HepG2 (cell line): ENCODE measurements around the gene SAMD14. TPM values are rescaled to one million over a fixed set of nuclear protein-coding genes. Genes with fewer than 3 reads are reported as not detected.

ENCODE experiments used
- AKNA ChIP-seq: sonication (generic); formaldehyde crosslinking; IDR thresholded peaks from 2 replicates; pipeline ENCODE4 v1.4.0; 2020; ENCODE audit warnings: missing genetic modification reagents, borderline replicate concordance
- ARNT ChIP-seq: fragments of 450-650 bp; IDR thresholded peaks from 2 replicates; pipeline ENCODE4 v1.6.1; 2017
- CBX2 ChIP-seq, 2 experiments: fragments of 200-600 bp in 1 of 2; sonication (generic); formaldehyde crosslinking in 1 of 2; IDR thresholded peaks; 2 replicates each; pipeline versions ENCODE4 v1.7.0 to v1.8.1; 2018 to 2022; ENCODE audit warnings: low read depth in 2 of 2, low read length in 1 of 2, mild to moderate bottlenecking in 1 of 2, missing genetic modification reagents in 1 of 2
- CENPBD1 ChIP-seq: sonication (generic); formaldehyde crosslinking; IDR thresholded peaks from 2 replicates; pipeline ENCODE4 v1.8.0; 2022; ENCODE audit warnings: missing genetic modification reagents, low read depth, mild to moderate bottlenecking, borderline replicate concordance
- ETS1 ChIP-seq: sonication (generic); formaldehyde crosslinking; IDR thresholded peaks from 2 replicates; pipeline ENCODE4 v1.4.0; 2020; ENCODE audit warnings: missing genetic modification reagents
- HNRNPK ChIP-seq: fragments of 200-400 bp; formaldehyde crosslinking; IDR thresholded peaks from 2 replicates; pipeline ENCODE4 v1.6.1; 2018; ENCODE audit warnings: low read length, low read depth, moderate library complexity, mild to moderate bottlenecking; ENCODE audit not compliant: poor library complexity, severe bottlenecking
- MTA1 ChIP-seq: sonication (generic); formaldehyde crosslinking; IDR thresholded peaks from 2 replicates; pipeline ENCODE4 v1.4.0; 2020; ENCODE audit warnings: missing genetic modification reagents, mild to moderate bottlenecking, borderline replicate concordance
- MXD3 ChIP-seq: IDR thresholded peaks from 2 replicates; pipeline ENCODE4 v1.6.1; 2016; ENCODE audit warnings: mild to moderate bottlenecking, missing biosample characterization, missing genetic modification reagents
- NCOA1 ChIP-seq: sonication (generic); formaldehyde crosslinking; IDR thresholded peaks from 2 replicates; pipeline ENCODE4 v1.9.0; 2021; ENCODE audit warnings: missing genetic modification reagents
- NCOR1 ChIP-seq: fragments of 200-600 bp; sonication (generic); IDR thresholded peaks from 2 replicates; pipeline ENCODE4 v1.7.0; 2017; ENCODE audit warnings: antibody characterized with exemption, low read length, borderline replicate concordance
- PCBP1 ChIP-seq: fragments of 200-400 bp; formaldehyde crosslinking; IDR thresholded peaks from 2 replicates; pipeline ENCODE4 v1.6.1; 2017; ENCODE audit warnings: mild to moderate bottlenecking, low read depth, low read length, borderline replicate concordance
- PHF21A ChIP-seq: sonication (generic); formaldehyde crosslinking; IDR thresholded peaks from 2 replicates; pipeline ENCODE4 v1.5.0; 2020; ENCODE audit warnings: mild to moderate bottlenecking, missing genetic modification reagents
- POLR2A ChIP-seq, 2 experiments: IDR thresholded peaks; 2 replicates each; pipeline ENCODE4 v1.6.1; 2011; ENCODE audit warnings: low read depth in 2 of 2, low read length in 2 of 2, mild to moderate bottlenecking in 1 of 2, moderate library complexity in 1 of 2; ENCODE audit not compliant: insufficient read depth in 1 of 2
- REPIN1 ChIP-seq: sonication (generic); formaldehyde crosslinking; IDR thresholded peaks from 2 replicates; pipeline ENCODE4 v1.8.0; 2022; ENCODE audit warnings: missing genetic modification reagents, low read depth, mild to moderate bottlenecking, borderline replicate concordance
- ZEB1 ChIP-seq: IDR thresholded peaks from 2 replicates; pipeline ENCODE4 v1.6.1; 2012; ENCODE audit warnings: mild to moderate bottlenecking, low read depth, inconsistent platforms; ENCODE audit not compliant: insufficient replicate concordance
- ZFP36L1 ChIP-seq: sonication (generic); formaldehyde crosslinking; IDR thresholded peaks from 2 replicates; pipeline ENCODE4 v1.8.0; 2022; ENCODE audit warnings: mild to moderate bottlenecking, missing genetic modification reagents, moderate library complexity
- ZFP82 ChIP-seq: sonication (generic); formaldehyde crosslinking; IDR thresholded peaks from 2 replicates; pipeline ENCODE4 v1.5.1; 2020; ENCODE audit warnings: mild to moderate bottlenecking, missing genetic modification reagents, borderline replicate concordance
- ZNF557 ChIP-seq: sonication (generic); formaldehyde crosslinking; IDR thresholded peaks from 2 replicates; pipeline ENCODE4 v1.4.0; 2020; ENCODE audit warnings: missing genetic modification reagents
- ZNF639 ChIP-seq: conservative IDR thresholded peaks from 2 replicates; pipeline ENCODE4 v1.6.1; 2018; ENCODE audit warnings: missing genetic modification reagents
- ZNF772 ChIP-seq: sonication (generic); formaldehyde crosslinking; IDR thresholded peaks from 2 replicates; pipeline ENCODE4 v1.5.0; 2020; ENCODE audit warnings: mild to moderate bottlenecking, missing genetic modification reagents
- ZNF878 ChIP-seq: sonication (generic); formaldehyde crosslinking; IDR thresholded peaks from 2 replicates; pipeline ENCODE4 v1.8.1; 2023; ENCODE audit warnings: mild to moderate bottlenecking, missing genetic modification reagents, moderate library complexity
- polyA plus RNA-seq, 8 experiments: library from polyadenylated mRNA; depleted of rRNA in 3 of 8; stranded (reverse) in 7 of 8; unstranded in 1 of 8; fragments of >200 nt; fragmentation: Illumina TruSeq in 4 of 8; extraction: Trizol in 4 of 8; gene quantifications; 2 replicates each; pipeline versions ENCODE4 v1.2.1 to v1.2.3, GENCODE V29; 2011 to 2016; ENCODE audit warnings: low read depth in 4 of 8, missing spikeins in 1 of 8, mixed read lengths in 1 of 8; ENCODE audit not compliant: insufficient read depth in 1 of 8
- total RNA-seq, 5 experiments: library from RNA; depleted of rRNA; stranded (reverse); fragments of >200 nt; fragmentation: Illumina TruSeq; extraction: Trizol; gene quantifications; 2 replicates each; pipeline ENCODE4 v1.2.3, GENCODE V29; 2016; ENCODE audit warnings: low read depth in 1 of 5

Gene SAMD14
- total and polyA plus RNA-seq, 2 of the 13 experiments (the other 11 are each of a cell fraction or from before 2014, with no cell fraction given), result 0.07 to 0.22 TPM

DNA sequence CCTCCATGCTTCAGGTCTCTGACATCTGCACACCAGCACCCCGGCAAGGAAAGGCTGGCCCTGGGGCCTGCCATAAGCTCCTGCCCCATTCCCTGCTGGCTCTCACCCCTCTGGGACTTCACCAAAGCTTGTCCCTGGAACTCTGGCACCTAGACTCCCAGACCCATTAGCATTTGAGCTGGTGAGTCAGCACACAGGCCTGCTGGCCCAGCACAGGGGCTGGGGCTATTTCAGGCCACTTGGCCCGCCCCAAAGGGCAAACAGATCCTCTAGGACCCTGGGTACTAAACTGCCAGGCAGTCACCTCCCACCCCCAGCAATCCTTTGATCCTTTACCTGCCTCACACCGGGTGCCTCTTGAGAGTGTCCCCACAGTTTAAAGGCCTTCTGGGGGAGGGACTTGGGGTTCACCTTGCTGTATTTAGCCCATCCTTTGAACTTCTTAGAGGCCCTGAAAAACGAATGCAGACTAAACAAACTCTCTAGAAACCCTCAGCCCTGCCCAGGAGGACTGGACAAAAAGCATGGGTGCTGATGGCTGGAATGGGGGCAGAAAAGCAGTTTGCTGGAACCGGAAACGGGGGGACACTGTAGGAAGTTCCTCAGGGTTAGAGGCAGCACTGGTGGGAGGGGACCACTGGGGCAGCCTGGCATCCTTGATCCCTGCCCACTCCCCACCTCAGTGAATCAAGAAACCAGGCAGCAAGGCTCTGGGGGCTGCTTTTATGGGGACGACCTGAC is 3.2 kb upstream of the SAMD14 start (continued):
- TF ChIP-seq PCBP1 (no peak), NCOA1 (CRISPR knock-in tag) (no peak), PHF21A (CRISPR knock-in tag) (peak; percentile 51; the same call in 1 of the 2 replicates), ZFP36L1 (CRISPR knock-in tag) (no peak), ARNT (no peak), MTA1 (peak; percentile 57; the same call in 1 of the 2 replicates), HNRNPK (no peak), CBX2 (IDR thresholded peaks at IDR 0.05; ENCODE audit: low read depth, low read length) (no peak), CBX2 (CRISPR knock-in tag; IDR thresholded peaks at IDR 0.05; ENCODE audit: low read depth) (no peak), ZNF772 (CRISPR knock-in tag) (no peak), REPIN1 (no peak), ZNF878 (no peak), NCOR1 (peak; percentile 40; the same call in 1 of the 2 replicates), ZNF639 (CRISPR knock-in tag) (no peak), ZEB1 (peak; percentile 31), CENPBD1 (CRISPR knock-in tag) (no peak), ZFP82 (CRISPR knock-in tag) (no peak), ETS1 (CRISPR knock-in tag) (no peak), POLR2A (IDR thresholded peaks at IDR 0.05; ENCODE audit: insufficient read depth in 1 of 2, low read depth in 2 of 2, low read length in 2 of 2) (peak in 1 of 2 experiments; percentile 53; a peak in 2 of 4 replicates), AKNA (CRISPR knock-in tag) (no peak), ZNF557 (CRISPR knock-in tag) (no peak), MXD3 (CRISPR knock-in tag) (no peak)
